Omental fat pad (tissue), 4 donors: Measurements from ENCODE around the gene NDUFS8. TPM values are rescaled to one million over a fixed set of nuclear protein-coding genes. Genes with fewer than 3 reads are reported as not detected.

Source experiments
- ATAC-seq: fragments of 150-250 bp; one replicate; pipeline ENCODE4 v1.9.1; 2016; ENCODE audit warnings: mild to moderate bottlenecking, moderate library complexity; ENCODE audit not compliant: low FRiP score
- DNase-seq: peaks from one replicate; pipeline ENCODE4 v3.0.0-alpha.2; 2019; ENCODE audit warnings: low spot score
- total RNA-seq, 4 donors: library from RNA; depleted of rRNA; stranded (reverse); fragments of >200 nt; gene quantifications; one replicate each; pipeline ENCODE4 v1.1.0, GENCODE V29; 2016
- TF ChIP-seq, protein P1 (sequence below), 3 donors: fragments of 450-650 bp; IDR thresholded peaks; one replicate each; pipeline ENCODE4 v1.5.1; 2016 to 2017; ENCODE audit warnings: antibody characterized with exemption in 3 of 3, mild to moderate bottlenecking in 3 of 3, moderate library complexity in 2 of 3

The NDUFS8 gene
- total RNA-seq, 4 donors from 2014 or later, result 91.1 to 155 (median 128) TPM

DNA sequence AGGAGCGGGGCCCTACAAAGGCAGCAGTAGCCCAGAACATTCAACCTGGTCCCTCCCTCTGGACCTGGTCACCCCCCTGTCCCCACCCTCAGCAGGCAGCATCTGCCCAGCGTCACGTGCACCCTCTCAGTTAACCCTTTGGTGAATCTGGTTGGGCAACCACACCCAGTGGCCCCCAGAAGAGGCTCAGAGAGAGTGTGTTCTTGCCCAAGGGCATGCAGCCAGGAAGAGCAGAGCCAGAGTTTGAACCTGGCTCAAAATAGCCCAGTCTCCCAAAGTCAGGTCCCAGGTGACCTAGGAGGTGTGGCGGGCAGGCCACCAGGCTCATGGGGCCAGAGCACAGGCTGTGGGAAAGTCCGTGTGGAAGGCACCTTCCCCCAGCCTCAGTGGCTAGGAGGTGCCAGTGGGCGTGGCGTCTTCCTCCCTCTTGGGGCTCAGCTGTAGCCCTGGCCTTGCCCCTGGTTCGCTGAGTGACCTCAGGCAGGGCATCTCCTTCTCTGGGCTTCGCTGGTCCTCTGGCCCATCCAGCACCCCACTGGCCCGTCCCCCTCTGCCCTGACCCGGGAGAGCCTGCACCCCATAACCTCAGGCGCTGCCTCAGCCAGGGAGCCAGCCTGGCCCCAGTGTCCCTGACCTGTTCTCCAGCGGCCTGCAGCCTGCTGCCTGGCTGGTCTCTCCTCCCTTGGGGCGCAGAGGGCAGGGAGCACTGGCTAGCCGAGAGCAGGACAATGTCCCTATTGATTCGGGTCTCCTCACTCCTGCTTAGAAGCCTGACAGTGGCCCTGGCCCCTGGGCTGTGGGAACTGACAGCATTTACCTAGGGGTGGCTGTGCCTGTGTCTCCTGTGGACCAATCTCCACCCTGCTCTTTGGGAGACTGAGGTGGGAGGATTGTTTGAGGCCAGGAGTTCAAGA, 13.3 kb upstream of the NDUFS8 start:
- TF ChIP-seq, protein P1, sequence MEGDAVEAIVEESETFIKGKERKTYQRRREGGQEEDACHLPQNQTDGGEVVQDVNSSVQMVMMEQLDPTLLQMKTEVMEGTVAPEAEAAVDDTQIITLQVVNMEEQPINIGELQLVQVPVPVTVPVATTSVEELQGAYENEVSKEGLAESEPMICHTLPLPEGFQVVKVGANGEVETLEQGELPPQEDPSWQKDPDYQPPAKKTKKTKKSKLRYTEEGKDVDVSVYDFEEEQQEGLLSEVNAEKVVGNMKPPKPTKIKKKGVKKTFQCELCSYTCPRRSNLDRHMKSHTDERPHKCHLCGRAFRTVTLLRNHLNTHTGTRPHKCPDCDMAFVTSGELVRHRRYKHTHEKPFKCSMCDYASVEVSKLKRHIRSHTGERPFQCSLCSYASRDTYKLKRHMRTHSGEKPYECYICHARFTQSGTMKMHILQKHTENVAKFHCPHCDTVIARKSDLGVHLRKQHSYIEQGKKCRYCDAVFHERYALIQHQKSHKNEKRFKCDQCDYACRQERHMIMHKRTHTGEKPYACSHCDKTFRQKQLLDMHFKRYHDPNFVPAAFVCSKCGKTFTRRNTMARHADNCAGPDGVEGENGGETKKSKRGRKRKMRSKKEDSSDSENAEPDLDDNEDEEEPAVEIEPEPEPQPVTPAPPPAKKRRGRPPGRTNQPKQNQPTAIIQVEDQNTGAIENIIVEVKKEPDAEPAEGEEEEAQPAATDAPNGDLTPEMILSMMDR (IDR thresholded peaks at IDR 0.05), result no peak
- no peak for ATAC-seq
- no peak for DNase-seq

DNA sequence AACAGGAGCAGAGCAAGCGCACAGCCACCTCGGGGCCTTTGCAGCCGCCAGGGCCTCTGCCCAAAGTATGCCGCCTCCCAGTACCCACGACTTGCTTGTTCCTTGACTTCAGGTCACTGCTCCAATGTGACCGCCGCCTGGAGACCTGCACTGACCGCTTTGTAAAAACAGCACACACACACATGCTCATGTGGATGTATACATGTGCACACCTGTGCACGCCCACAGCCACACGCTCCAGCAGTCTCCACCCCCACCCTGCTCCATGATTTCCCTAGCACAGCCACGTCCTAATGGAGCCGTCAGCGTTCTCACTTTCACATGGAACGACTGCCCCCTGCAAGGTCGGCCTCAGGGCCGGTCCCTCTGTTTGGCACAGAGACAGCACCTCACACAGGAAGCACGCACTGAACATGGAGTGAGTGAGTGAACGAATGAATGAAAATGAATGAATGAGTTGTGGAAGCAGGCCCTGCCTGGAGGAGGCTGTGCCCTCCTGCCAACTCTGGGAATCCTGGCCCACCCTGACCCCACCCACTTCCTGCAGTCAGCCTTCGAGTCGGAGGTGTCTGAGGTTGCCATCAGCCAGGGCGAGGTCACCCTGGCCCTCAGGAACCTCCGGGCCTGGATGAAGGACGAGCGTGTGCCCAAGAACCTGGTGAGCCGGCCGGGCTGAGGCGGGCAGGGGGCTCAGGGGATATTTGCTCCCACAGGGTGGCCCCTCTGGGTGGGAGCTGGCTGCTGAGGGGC, 12.3 kb upstream of the NDUFS8 start:
- TF ChIP-seq, protein P1 (IDR thresholded peaks at IDR 0.05), result no peak
- no peak for DNase-seq
- ATAC-seq, result no peak

DNA sequence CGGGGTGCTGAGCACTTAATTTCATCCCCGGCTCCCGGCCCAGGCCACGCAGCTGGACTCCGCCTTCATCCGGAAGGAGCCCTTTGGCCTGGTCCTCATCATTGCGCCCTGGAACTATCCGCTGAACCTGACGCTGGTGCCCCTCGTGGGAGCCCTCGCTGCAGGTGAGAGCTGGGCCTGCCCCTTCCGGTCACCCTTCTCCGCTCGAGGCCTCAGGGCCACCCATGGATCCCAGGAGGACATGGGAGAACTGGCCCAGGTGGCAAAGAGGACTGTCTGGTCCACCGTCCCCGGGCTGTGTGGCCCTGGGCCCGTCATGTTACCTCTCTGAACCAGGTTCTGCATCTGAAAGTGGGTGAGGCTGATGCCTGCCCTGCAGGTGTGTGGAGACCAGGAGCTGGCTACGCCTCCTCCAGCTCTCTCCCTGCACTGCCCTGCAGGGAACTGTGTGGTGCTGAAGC, 11.7 kb upstream of the NDUFS8 start:
- DNase-seq, result no peak
- no peak for ATAC-seq
- TF ChIP-seq, protein P1 (IDR thresholded peaks at IDR 0.05), result no peak

DNA sequence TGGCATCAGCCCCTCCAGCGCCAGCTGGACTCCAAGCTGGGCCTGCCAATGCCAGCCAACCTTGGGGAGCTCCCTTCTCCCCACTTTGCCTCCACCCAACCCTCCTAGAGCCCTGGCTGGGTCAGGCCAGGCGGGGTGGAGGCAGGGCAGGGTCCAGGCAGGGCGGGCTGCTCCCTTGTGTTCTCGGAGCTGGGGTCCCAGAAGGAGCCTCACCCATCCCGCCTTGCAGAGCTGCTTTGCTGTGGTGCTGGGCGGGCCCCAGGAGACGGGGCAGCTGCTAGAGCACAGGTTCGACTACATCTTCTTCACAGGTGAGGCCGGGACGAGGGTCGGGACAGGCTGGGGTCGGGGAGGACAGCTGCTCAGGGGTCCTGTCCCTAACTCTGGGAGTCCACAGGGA, 11.0 kb upstream of the NDUFS8 start:
- ATAC-seq (no peak), DNase-seq (no peak)
- TF ChIP-seq, protein P1 (IDR thresholded peaks at IDR 0.05), result no peak

DNA sequence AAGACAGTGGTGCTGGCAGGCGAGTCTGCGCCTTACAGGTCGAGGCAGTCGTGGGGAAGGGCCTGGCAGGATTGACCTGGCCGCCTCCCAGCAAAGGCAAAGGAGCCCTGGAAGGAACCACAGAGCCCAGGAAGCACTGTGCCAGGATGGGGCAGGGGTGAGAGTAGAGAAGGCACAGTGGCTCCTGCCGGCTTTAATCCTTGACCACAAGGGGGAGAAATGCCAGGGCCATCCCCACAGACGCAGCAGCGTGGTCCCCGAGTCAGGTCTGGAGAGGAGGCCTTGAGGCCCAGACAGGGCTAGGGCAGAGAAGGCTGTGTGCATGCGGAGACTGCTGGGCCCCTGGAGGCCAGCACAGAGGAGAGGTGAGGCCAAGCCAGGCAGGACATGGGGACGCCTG, 9.9 kb upstream of the NDUFS8 start:
- no peak for DNase-seq
- TF ChIP-seq, protein P1 (IDR thresholded peaks at IDR 0.05), result no peak
- ATAC-seq, result peak; percentile 49

DNA sequence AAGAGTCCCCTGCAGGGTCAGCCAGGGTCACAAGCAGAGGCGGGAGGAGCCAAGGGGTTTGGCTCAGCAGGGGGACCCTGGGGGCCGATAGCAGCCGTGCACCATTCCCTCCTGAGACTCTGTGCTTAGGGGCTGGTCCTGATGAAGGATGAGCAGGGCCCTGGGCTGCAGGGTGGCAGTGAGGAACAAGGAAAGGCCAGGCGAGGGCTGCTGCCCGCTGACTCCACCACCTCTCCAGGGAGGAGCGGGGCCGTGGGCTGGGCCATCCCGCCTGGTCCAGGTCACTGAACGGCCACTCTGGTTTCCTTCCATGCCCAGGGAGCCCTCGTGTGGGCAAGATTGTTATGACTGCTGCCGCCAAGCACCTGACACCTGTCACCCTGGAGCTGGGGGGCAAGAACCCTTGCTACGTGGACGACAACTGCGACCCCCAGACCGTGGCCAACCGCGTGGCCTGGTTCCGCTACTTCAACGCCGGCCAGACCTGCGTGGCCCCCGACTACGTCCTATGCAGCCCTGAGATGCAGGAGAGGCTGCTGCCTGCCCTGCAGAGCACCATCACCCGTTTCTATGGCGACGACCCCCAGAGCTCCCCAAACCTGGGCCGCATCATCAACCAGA, 9.2 kb upstream of the NDUFS8 start:
- ATAC-seq (no peak), DNase-seq (no peak)
- TF ChIP-seq, protein P1 (IDR thresholded peaks at IDR 0.05), result no peak
